Breast epithelium (tissue), 3 donors: ENCODE measurements around the gene ADPGK.

Experiments used
- POLR2AphosphoS5 ChIP-seq, 3 donors: sonication (generic); formaldehyde crosslinking; IDR thresholded peaks; one replicate each; pipeline ENCODE4 v1.6.1; 2017; ENCODE audit warnings: antibody characterized with exemption in 3 of 3
- TF ChIP-seq, protein P1 (sequence below), 3 donors: fragments of 450-650 bp; IDR thresholded peaks; one replicate each; pipeline ENCODE4 v1.5.1; 2016 to 2017; ENCODE audit warnings: antibody characterized with exemption in 3 of 3, mild to moderate bottlenecking in 3 of 3, moderate library complexity in 3 of 3

DNA sequence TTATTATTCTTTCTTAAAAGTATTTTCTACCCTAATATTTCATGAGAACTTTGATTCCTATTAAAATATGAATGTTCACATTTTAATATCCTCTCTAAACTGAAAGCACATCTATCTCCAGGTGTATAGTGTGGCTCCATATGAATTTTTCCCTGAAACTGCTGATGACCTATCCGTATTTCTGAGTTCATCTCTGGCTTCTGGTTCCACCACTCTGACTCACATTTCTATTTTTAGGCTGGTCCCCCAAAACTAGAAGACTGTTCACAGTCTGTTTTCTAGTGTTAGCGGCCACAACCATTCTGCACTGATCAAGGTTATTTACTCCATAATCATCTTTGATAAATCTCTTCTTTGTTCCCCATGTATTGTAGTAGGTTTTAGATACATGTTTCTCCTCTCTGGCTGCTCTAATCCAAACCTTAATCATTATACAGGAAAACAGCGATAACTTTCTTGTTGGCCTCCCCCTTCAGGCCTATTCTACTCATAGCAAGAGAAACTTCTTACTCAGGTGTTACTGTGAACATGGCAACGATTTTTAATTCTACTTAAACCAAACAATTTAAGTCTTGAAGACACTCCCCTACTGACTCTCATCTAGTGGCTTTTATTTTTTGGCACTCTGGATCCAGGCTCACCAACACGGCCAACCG is 12.8 kb downstream of the ADPGK start:
- TF ChIP-seq, protein P1, sequence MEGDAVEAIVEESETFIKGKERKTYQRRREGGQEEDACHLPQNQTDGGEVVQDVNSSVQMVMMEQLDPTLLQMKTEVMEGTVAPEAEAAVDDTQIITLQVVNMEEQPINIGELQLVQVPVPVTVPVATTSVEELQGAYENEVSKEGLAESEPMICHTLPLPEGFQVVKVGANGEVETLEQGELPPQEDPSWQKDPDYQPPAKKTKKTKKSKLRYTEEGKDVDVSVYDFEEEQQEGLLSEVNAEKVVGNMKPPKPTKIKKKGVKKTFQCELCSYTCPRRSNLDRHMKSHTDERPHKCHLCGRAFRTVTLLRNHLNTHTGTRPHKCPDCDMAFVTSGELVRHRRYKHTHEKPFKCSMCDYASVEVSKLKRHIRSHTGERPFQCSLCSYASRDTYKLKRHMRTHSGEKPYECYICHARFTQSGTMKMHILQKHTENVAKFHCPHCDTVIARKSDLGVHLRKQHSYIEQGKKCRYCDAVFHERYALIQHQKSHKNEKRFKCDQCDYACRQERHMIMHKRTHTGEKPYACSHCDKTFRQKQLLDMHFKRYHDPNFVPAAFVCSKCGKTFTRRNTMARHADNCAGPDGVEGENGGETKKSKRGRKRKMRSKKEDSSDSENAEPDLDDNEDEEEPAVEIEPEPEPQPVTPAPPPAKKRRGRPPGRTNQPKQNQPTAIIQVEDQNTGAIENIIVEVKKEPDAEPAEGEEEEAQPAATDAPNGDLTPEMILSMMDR (IDR thresholded peaks at IDR 0.05), result no peak
- TF ChIP-seq POLR2AphosphoS5 (IDR thresholded peaks at IDR 0.05), result no peak
